Cardiac muscle cell (in vitro differentiated cells and primary cell): Measurements from ENCODE around the gene TNFSF9. TPM values are rescaled to one million over a fixed set of nuclear protein-coding genes. Genes with fewer than 3 reads are reported as not detected.

Source experiments
- DNase-seq, 2 donors: peaks; one replicate each; pipeline versions ENCODE4 v3.0.0 to v3.0.0-alpha.2; 2010 to 2017; ENCODE audit warnings: low read depth in 1 of 2, low spot score in 1 of 2
- H3K27ac ChIP-seq: fragments of 200-600 bp; sonication (generic); 2 replicates; pipeline ENCODE4 v1.5.1; 2016
- H3K27me3 ChIP-seq: fragments of 200-600 bp; sonication (generic); 2 replicates; pipeline ENCODE4 v1.6.0; 2016; ENCODE audit warnings: control low read depth
- H3K36me3 ChIP-seq: fragments of 200-600 bp; sonication (generic); 2 replicates; pipeline ENCODE4 v1.5.1; 2016; ENCODE audit warnings: control low read depth
- H3K4me1 ChIP-seq: fragments of 200-600 bp; sonication (generic); 2 replicates; pipeline ENCODE4 v1.8.1; 2017; ENCODE audit warnings: low read depth, mild to moderate bottlenecking, mixed run types
- H3K4me3 ChIP-seq: fragments of 200-600 bp; sonication (generic); 2 replicates; pipeline ENCODE4 v1.5.1; 2016; ENCODE audit warnings: mild to moderate bottlenecking
- H3K9me3 ChIP-seq: fragments of 200-600 bp; sonication (generic); 2 replicates; pipeline ENCODE4 v1.5.1; 2017; ENCODE audit warnings: low read depth, mild to moderate bottlenecking, control low read depth
- CTCF ChIP-seq: IDR thresholded peaks from 2 replicates; pipeline ENCODE4 v1.5.1; 2012; ENCODE audit warnings: low read depth, mild to moderate bottlenecking, low read length
- polyA plus RNA-seq: library from polyadenylated mRNA; unstranded; fragments of >200 nt; fragmentation: Nextera tagmentation; extraction: Ambion mirVana; gene quantifications from 2 replicates; pipeline ENCODE4 v1.2.1, GENCODE V29; 2016
- total RNA-seq: library from RNA; depleted of rRNA; stranded (reverse); fragments of >200 nt; gene quantifications from 2 replicates; pipeline ENCODE4 v1.2.3, GENCODE V29; 2016

The TNFSF9 gene
- total and polyA plus RNA-seq, 2 experiments from 2014 or later = 1.3 to 1.5 TPM

GRCh38 chr19:6519289-6519688, 11.5 kb upstream of the TNFSF9 start:
- Histone ChIP-seq H3K4me1 (no peaks in the 10 kb centered on the region), H3K4me3 (no peak overlapping the region), H3K36me3 (no peaks in the 10 kb centered on the region), H3K27me3 (no peaks in the 10 kb centered on the region), H3K9me3 (no peaks in the 10 kb centered on the region), H3K27ac (no peak overlapping the region)
- TF ChIP-seq CTCF = no peak
- peak in 1 of 2 donors; percentile 77 for DNase-seq

GRCh38 chr19:6521718-6522646, 8.8 kb upstream of the TNFSF9 start:
- peak in 1 of 2 donors; percentile 41 for DNase-seq

GRCh38 chr19:6522712-6523111, 8.1 kb upstream of the TNFSF9 start:
- Histone ChIP-seq H3K36me3 (no peaks in the 10 kb centered on the region), H3K27me3 (no peaks in the 10 kb centered on the region), H3K9me3 (no peaks in the 10 kb centered on the region), H3K4me1 (no peaks in the 10 kb centered on the region), H3K27ac (no peak overlapping the region), H3K4me3 (no peak overlapping the region)
- no peak for TF ChIP-seq CTCF
- DNase-seq = no peak

More at GRCh38 chr19:6521718-6522646, 8.8 kb upstream of the TNFSF9 start:
- no peak overlapping the region for H3K27ac ChIP-seq
- H3K36me3 ChIP-seq = no peaks in the 10 kb centered on the region
- no peaks in the 10 kb centered on the region for H3K4me1 ChIP-seq
- no peaks in the 10 kb centered on the region for H3K9me3 ChIP-seq
- H3K27me3 ChIP-seq = no peaks in the 10 kb centered on the region
- H3K4me3 ChIP-seq = no peak overlapping the region
- TF ChIP-seq CTCF = no peak

- Histone ChIP-seq H3K9me3 (no peaks in the 10 kb centered on the region), H3K4me3 (no peak overlapping the region), H3K27ac (no peak overlapping the region), H3K36me3 (no peaks in the 10 kb centered on the region), H3K27me3 (no peaks in the 10 kb centered on the region), H3K4me1 (no peaks in the 10 kb centered on the region)
- TF ChIP-seq CTCF = no peak
- DNase-seq = no peak
Observed at GRCh38 chr19:6524311-6524710, 6.5 kb upstream of the TNFSF9 start.

GRCh38 chr19:6527893-6528543, 2.8 kb upstream of the TNFSF9 start:
- no peaks in the 10 kb centered on the region for H3K36me3 ChIP-seq
- no peaks in the 10 kb centered on the region for H3K9me3 ChIP-seq
- no peak for DNase-seq
- peaks cover 26% of the 10 kb centered on the region for H3K27me3 ChIP-seq
- no peak overlapping the region for H3K4me3 ChIP-seq
- peak overlapping the region; percentile 17 for H3K27ac ChIP-seq
- H3K4me1 ChIP-seq = peaks cover 5% of the 10 kb centered on the region
- TF ChIP-seq CTCF = no peak
